B cell (primary cell): ENCODE data around the gene RRAS2. TPM values are rescaled to one million over a fixed set of nuclear protein-coding genes. Genes with fewer than 3 reads are reported as not detected.
A peak's percentile ranks its signal among the peaks of the same experiment; 100 is the strongest.

Source experiments
- ATAC-seq: fragments of 200-7000 bp; cut with Tn5 transposase; one replicate; pipeline ENCODE4 v1.10.0; 2021; ENCODE audit warnings: low read depth, mild to moderate bottlenecking, moderate number of reproducible peaks, moderate library complexity
- CTCF ChIA-PET: fragments of 350-600 bp; sonication (Branson Sonifier 250); formaldehyde crosslinking; loops from one replicate; lab custom pipeline; 2021; ENCODE audit warnings: antibody characterized with exemption, inconsistent platforms; lab: Charles Lee
- POLR2A ChIA-PET: fragments of 350-600 bp; sonication (Branson Sonifier 250); formaldehyde crosslinking; loops from one replicate; lab custom pipeline; 2021; ENCODE audit warnings: antibody characterized with exemption; lab: Charles Lee
- DNase-seq: peaks from one replicate; pipeline ENCODE4 v3.0.0; 2013
- H2AFZ ChIP-seq: 2 replicates; pipeline ENCODE4 v1.6.1; 2012; ENCODE audit warnings: mild to moderate bottlenecking, low read depth, low read length; ENCODE audit not compliant: insufficient read depth, poor library complexity, severe bottlenecking
- H3K27ac ChIP-seq, 2 donors: 1 replicate in 1 of 2; 2 replicates in 1 of 2; pipeline ENCODE4 v1.5.1; 2012 to 2013; ENCODE audit warnings: low read length in 2 of 2, mild to moderate bottlenecking in 2 of 2, moderate library complexity in 1 of 2
- H3K27me3 ChIP-seq, 4 experiments: fragments of 200-600 bp in 1 of 4; sonication (generic) in 1 of 4; replicated peaks in 1 of 4; 1 replicate in 2 of 4; 2 replicates in 2 of 4; pipeline versions ENCODE4 v1.6.1 to v1.7.0; 2013 to 2016; ENCODE audit warnings: low read length in 3 of 4, mild to moderate bottlenecking in 2 of 4, mixed read lengths in 1 of 4, moderate library complexity in 1 of 4; ENCODE audit not compliant: insufficient read depth in 4 of 4, control insufficient read depth in 3 of 4; ENCODE audit errors: control extremely low read depth in 1 of 4
- H3K36me3 ChIP-seq, 2 experiments: replicated peaks in 1 of 2; 1 replicate in 1 of 2; 2 replicates in 1 of 2; pipeline versions ENCODE4 v1.6.1 to v1.7.1; 2013; ENCODE audit warnings: low read length in 1 of 2; ENCODE audit not compliant: insufficient read depth in 2 of 2, control insufficient read depth in 1 of 2; ENCODE audit errors: control extremely low read depth in 1 of 2, extremely low read depth in 1 of 2
- H3K4me1 ChIP-seq, 2 donors: fragments of 200-600 bp in 1 of 2; sonication (generic) in 1 of 2; 1 replicate in 1 of 2; 2 replicates in 1 of 2; pipeline versions ENCODE4 v1.5.1 to v1.6.1; 2013 to 2017; ENCODE audit warnings: low read length in 2 of 2; ENCODE audit not compliant: control insufficient read depth in 2 of 2, insufficient read depth in 2 of 2
- H3K4me2 ChIP-seq: replicated peaks from 2 replicates; pipeline ENCODE3; 2012; ENCODE audit warnings: mild to moderate bottlenecking, low read depth, low read length; ENCODE audit not compliant: poor library complexity, severe bottlenecking
- H3K4me3 ChIP-seq, 5 experiments: fragments of 200-600 bp in 1 of 5; sonication (generic) in 1 of 5; 1 replicate in 3 of 5; 2 replicates in 2 of 5; pipeline versions ENCODE4 v1.5.1 to v1.7.0; 2011 to 2016; ENCODE audit warnings: low read length in 4 of 5, mild to moderate bottlenecking in 4 of 5, low read depth in 2 of 5, control low read depth in 1 of 5, moderate library complexity in 1 of 5; ENCODE audit not compliant: insufficient read depth in 1 of 5; ENCODE audit errors: control extremely low read depth in 1 of 5, extremely low read depth in 1 of 5
- H3K79me2 ChIP-seq: fragments of 200-600 bp; sonication (generic); one replicate; pipeline ENCODE4 v1.6.0; 2016; ENCODE audit warnings: low read length; ENCODE audit not compliant: control insufficient read depth, insufficient read depth
- H3K9ac ChIP-seq: fragments of 200-600 bp; sonication (generic); 2 replicates; pipeline ENCODE4 v1.6.1; 2017; ENCODE audit warnings: mild to moderate bottlenecking, low read length, moderate library complexity
- H3K9me3 ChIP-seq, 3 donors: one replicate each; pipeline versions ENCODE4 v1.6.1 to v1.7.1; 2013; ENCODE audit warnings: low read length in 2 of 3; ENCODE audit not compliant: control insufficient read depth in 2 of 3, insufficient read depth in 1 of 3; ENCODE audit errors: control extremely low read depth in 1 of 3
- H4K20me1 ChIP-seq: 2 replicates; pipeline ENCODE4 v1.6.0; 2012; ENCODE audit warnings: mild to moderate bottlenecking, low read length; ENCODE audit not compliant: insufficient read depth, control insufficient read depth, poor library complexity, severe bottlenecking
- H3K27ac Mint-ChIP-seq: one replicate; pipeline ENCODE4 v1.8.0; 2021; ENCODE audit warnings: mixed read lengths
- H3K27me3 Mint-ChIP-seq: one replicate; pipeline ENCODE4 v1.8.0; 2021; ENCODE audit warnings: mixed read lengths
- H3K4me1 Mint-ChIP-seq: one replicate; pipeline ENCODE4 v1.8.0; 2021; ENCODE audit warnings: mixed read lengths
- H3K4me3 Mint-ChIP-seq: one replicate; pipeline ENCODE4 v1.8.0; 2021; ENCODE audit warnings: mixed read lengths
- H3K9me3 Mint-ChIP-seq: one replicate; pipeline ENCODE4 v1.8.0; 2022; ENCODE audit warnings: mixed read lengths; ENCODE audit not compliant: insufficient read depth
- CTCF ChIP-seq: fragments of 200-600 bp; IDR thresholded peaks from one replicate; pipeline ENCODE4 v1.8.0; 2022; ENCODE audit warnings: antibody characterized with exemption, mild to moderate bottlenecking
- EZH2 ChIP-seq: IDR thresholded peaks from 2 replicates; pipeline ENCODE4 v1.6.1; 2012; ENCODE audit warnings: borderline replicate concordance, low read depth, mild to moderate bottlenecking, moderate library complexity, low read length; ENCODE audit not compliant: insufficient read depth, poor library complexity, severe bottlenecking
- WGBS: methylation state at CpG from one replicate; pipeline ENCODE4 v1.1.5; 2013; ENCODE audit warnings: missing lambda C conversion rate; ENCODE audit not compliant: insufficient coverage; 5-methylcytosine and 5-hydroxymethylcytosine counted together
- intact Hi-C: fragments of 100-400 bp; cut with micrococcal nuclease; formaldehyde crosslinking; loops from one replicate; pipeline ENCODE4 v1.10.0; 2022
- polyA plus RNA-seq: library from polyadenylated mRNA; depleted of rRNA; stranded (reverse); fragments of >200 nt; gene quantifications from 2 replicates; pipeline ENCODE4 v1.2.3, GENCODE V29; 2012
- total RNA-seq, 2 donors: library from RNA; stranded (reverse); fragments of 120-200 nt in 1 of 2; gene quantifications; 1 replicate in 1 of 2; 2 replicates in 1 of 2; pipeline versions ENCODE4 v1.2.3 to v1.2.4, GENCODE V29; 2013 to 2022

Gene RRAS2
- total and polyA plus RNA-seq, 2 donors (not counting 1 experiment from before 2014, with no cell fraction given), result 31.8 to 72.4 TPM

GRCh38 chr11:14251754-14252153 is 107.2 kb downstream of the RRAS2 start:
- Histone ChIP-seq H3K27me3 (peaks cover 0 to 18% (median 3%) of the 10 kb centered on the region in 4 experiments), H3K9ac (no peak overlapping the region), H3K27ac (no peak overlapping the region), H3K4me3 (no peak overlapping the region), H3K9me3 (no peaks in the 10 kb centered on the region), H2AFZ (no peak overlapping the region), H3K4me2 (no peak overlapping the region), H3K36me3 (no peaks in the 10 kb centered on the region), H3K79me2 (no peaks in the 10 kb centered on the region), H4K20me1 (no peaks in the 10 kb centered on the region), H3K4me1 (peaks cover 10 to 11% of the 10 kb centered on the region in 2 donors)
- Mint-ChIP-seq H3K4me3 (no peak overlapping the region), H3K4me1 (peaks cover 19% of the 10 kb centered on the region), H3K9me3 (no peaks in the 10 kb centered on the region), H3K27me3 (peaks cover 31% of the 10 kb centered on the region), H3K27ac (no peak overlapping the region)
- DNase-seq (no peak), ATAC-seq (no peak)
- POLR2A ChIA-PET, result interaction anchor here (0.6 kb wide), 1 partner anchor 16 kb away, joined by 9 read pairs; no protein-coding TSS in a partner anchor
- TF ChIP-seq CTCF (no peak), EZH2 (no peak)
- intact Hi-C loops, result no loop called here
- CTCF ChIA-PET, result interaction anchor here (1.1 to 5.2 kb wide), 9 partner anchors 11 to 482 kb away, joined by 3 to 113 read pairs (median 5); no protein-coding TSS in a partner anchor
- 90% methylated on average over 4 of the region's 5 CpGs for WGBS

DNA sequence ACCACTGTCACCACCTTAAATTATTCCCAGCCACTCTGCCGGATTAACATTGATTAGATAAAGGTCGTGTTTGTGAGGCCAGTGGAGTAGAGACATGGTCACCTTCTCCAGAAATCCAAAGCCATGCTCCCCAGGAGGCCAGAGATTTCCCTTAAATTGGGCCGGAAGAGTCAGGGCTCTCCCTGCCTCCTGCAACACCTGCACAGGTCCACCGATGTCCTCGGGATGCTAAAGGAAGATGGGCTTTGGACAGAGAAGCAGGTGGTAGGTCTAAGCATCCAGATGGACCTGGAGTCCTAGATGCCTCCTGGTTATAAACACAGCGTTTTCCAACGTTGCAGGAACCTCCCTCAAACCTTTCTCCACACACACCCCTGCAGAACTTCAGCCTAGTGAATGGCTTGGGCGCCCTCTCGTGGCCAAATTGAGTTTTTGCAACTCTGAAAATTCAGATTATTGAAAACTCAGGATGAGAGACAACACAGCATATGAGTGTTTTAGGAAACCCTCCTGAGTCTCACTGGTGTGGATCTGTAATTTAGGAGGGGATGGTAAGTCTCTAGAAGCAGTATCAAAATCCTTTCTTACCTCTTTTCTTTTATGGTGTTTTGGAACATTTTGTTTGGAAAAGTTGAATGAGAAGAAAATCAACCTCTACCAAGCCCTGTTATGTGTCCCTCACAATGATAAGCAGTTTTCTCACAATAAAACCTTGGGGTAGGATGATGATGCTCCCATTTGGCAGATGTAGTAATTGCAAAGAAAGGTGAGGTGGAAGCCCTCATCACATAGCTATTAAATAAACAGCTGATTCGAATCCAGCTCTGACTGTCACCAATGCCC is 109.6 kb downstream of the RRAS2 start:
- Mint-ChIP-seq H3K4me1 (peaks cover 19% of the 10 kb centered on the region), H3K4me3 (peak overlapping the region; percentile 50), H3K27ac (no peak overlapping the region), H3K27me3 (peaks cover 30% of the 10 kb centered on the region), H3K9me3 (no peaks in the 10 kb centered on the region)
- no peaks in the 10 kb centered on the region for H3K36me3 ChIP-seq
- DNase-seq, result peak; percentile 77
- intact Hi-C loops, result loop anchor here (1.0 kb wide), 2 partner anchors 293 to 477 kb away; no protein-coding TSS in a partner anchor
- peak; percentile 53 for ATAC-seq
- peak overlapping the region in 2 of 5 experiments; percentile 27 for H3K4me3 ChIP-seq
- H3K4me1 ChIP-seq, result peaks cover 10 to 11% of the 10 kb centered on the region in 2 donors
- 10% methylated on average over 9 of the region's 10 CpGs for WGBS
- no peak overlapping the region for H2AFZ ChIP-seq
- H3K9me3 ChIP-seq, result no peaks in the 10 kb centered on the region
- H3K9ac ChIP-seq, result peak overlapping the region; percentile 31
- H4K20me1 ChIP-seq, result no peaks in the 10 kb centered on the region
- TF ChIP-seq CTCF, result peak; percentile 98
- no peak for TF ChIP-seq EZH2
- no peak overlapping the region for H3K27ac ChIP-seq
- no peaks in the 10 kb centered on the region for H3K79me2 ChIP-seq
- ChIA-PET CTCF (interaction anchor here (0.6 to 5.2 kb wide), 31 partner anchors 9 to 825 kb away, joined by 3 to 113 read pairs (median 4); no protein-coding TSS in a partner anchor), POLR2A (no interaction called here)
- H3K4me2 ChIP-seq, result peak overlapping the region; percentile 64
- peaks cover 0 to 18% (median 7%) of the 10 kb centered on the region in 4 experiments for H3K27me3 ChIP-seq
